Measurements from ENCODE around the gene MUSK.
"Not testable (repeated sequence)": the region's sequence is repeated elsewhere in the genome, so short reads cannot be mapped to it uniquely, and the experiment has no call there.

MUSK gene

GRCh38 chr9:110695846-110696245, 27.3 kb downstream of the MUSK start:
- DNase-seq, result not testable (repeated sequence)

GRCh38 chr9:110700953-110701352, 32.4 kb downstream of the MUSK start:
- DNase-seq, result no peak

- DNase-seq, result no peak
These were observed 35.1 kb downstream of the MUSK start for GRCh38 chr9:110703669-110704068.

GRCh38 chr9:110707419-110707818, 38.8 kb downstream of the MUSK start:
- no peak for DNase-seq

- DNase-seq, result no peak
These were observed 41.8 kb downstream of the MUSK start for GRCh38 chr9:110710420-110710819.

- DNase-seq, result no peak
These were observed 44.4 kb downstream of the MUSK start for GRCh38 chr9:110712955-110713354.

GRCh38 chr9:110714314-110714713, 45.7 kb downstream of the MUSK start:
- DNase-seq, result no peak

- no peak for DNase-seq
These were observed 59.5 kb downstream of the MUSK start for GRCh38 chr9:110728058-110728457.

GRCh38 chr9:110729641-110730040, 61.0 kb downstream of the MUSK start:
- no peak for DNase-seq

GRCh38 chr9:110731437-110732028, 62.9 kb downstream of the MUSK start:
- no peak for DNase-seq

- no peak for DNase-seq
These were observed 70.4 kb downstream of the MUSK start for GRCh38 chr9:110738982-110739381.

- DNase-seq, result no peak
These were observed 74.3 kb downstream of the MUSK start for GRCh38 chr9:110742741-110743371.

GRCh38 chr9:110744715-110745384, 76.3 kb downstream of the MUSK start:
- DNase-seq, result peak; percentile 28 to 43 (median 34)

- DNase-seq, result no peak
These were observed 77.1 kb downstream of the MUSK start for GRCh38 chr9:110745676-110746075.

- DNase-seq, result no peak
These were observed 77.8 kb downstream of the MUSK start for GRCh38 chr9:110746211-110746930.

GRCh38 chr9:110748251-110748893, 79.8 kb downstream of the MUSK start:
- DNase-seq, result no peak

- DNase-seq, result no peak
These were observed 81.7 kb downstream of the MUSK start for GRCh38 chr9:110750272-110750671.

GRCh38 chr9:110751971-110752370, 83.4 kb downstream of the MUSK start:
- DNase-seq, result peak; percentile 50 to 67 (median 53)

GRCh38 chr9:110752766-110753165, 84.2 kb downstream of the MUSK start:
- DNase-seq, result peak; percentile 81 to 92 (median 90)

GRCh38 chr9:110753731-110754231, 85.2 kb downstream of the MUSK start:
- DNase-seq, result peak; percentile 63 to 88 (median 81)

- DNase-seq, result no peak
These were observed 86.6 kb downstream of the MUSK start for GRCh38 chr9:110755179-110755578.

GRCh38 chr9:110758201-110758600, 89.6 kb downstream of the MUSK start:
- DNase-seq, result no peak

GRCh38 chr9:110762783-110763182, 94.2 kb downstream of the MUSK start:
- no peak for DNase-seq
